ENCODE results near the gene GPR3.
"Not testable (repeated sequence)": the region's sequence is repeated elsewhere in the genome, so short reads cannot be mapped to it uniquely, and the experiment has no call there.

GPR3 gene

DNA sequence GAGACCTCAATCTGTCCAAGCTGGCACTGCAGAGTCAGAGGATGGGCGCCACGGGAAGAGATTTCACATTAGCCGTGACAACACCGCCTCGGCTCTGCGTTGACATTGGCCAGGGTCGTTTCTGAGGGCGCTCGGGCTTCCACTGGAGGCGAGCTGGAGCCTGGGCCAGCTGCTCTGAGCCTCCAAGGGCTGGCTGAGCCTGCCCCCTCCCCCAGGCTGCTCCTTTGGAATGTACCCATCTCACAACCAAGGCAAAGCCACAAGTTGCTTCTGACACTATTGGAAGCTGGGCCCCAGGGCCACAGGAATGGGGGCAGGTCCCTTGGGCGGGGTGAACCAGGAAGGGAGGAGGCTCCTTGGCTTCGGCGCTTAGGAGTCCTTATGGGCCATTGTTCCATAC, 12.7 kb downstream of the GPR3 start:
- TF ChIP-seq ELF4 (IDR thresholded peaks at IDR 0.05) (no peak), TARDBP (IDR thresholded peaks at IDR 0.05) (no peak), NFRKB (IDR thresholded peaks at IDR 0.05) (no peak), SP1 (IDR thresholded peaks at IDR 0.05) (no peak), ARNT (IDR thresholded peaks at IDR 0.05) (no peak), FOXA1 (IDR thresholded peaks at IDR 0.05) (no peak), BHLHE40 (IDR thresholded peaks at IDR 0.05; ENCODE audit: borderline replicate concordance) (no peak), PKNOX1 (IDR thresholded peaks at IDR 0.05) (no peak)
- no peak for DNase-seq (ENCODE audit: extremely low spot score)
- ChIA-PET CTCF (interaction anchor here (1.0 to 1.5 kb wide), 3 partner anchors 23 to 200 kb away, joined by 3 to 4 read pairs (median 3); no protein-coding TSS in a partner anchor), POLR2A (no interaction called here)

GRCh38 chr1:27405598-27406361, 13.4 kb downstream of the GPR3 start:
- POLR2A ChIA-PET; DNase-seq (ENCODE audit: extremely low spot score): not testable (repeated sequence)
- CTCF ChIA-PET: interaction anchor here (0.9 to 1.5 kb wide), 4 partner anchors 22 to 199 kb away, joined by 3 to 5 read pairs (median 4); no protein-coding TSS in a partner anchor

DNA sequence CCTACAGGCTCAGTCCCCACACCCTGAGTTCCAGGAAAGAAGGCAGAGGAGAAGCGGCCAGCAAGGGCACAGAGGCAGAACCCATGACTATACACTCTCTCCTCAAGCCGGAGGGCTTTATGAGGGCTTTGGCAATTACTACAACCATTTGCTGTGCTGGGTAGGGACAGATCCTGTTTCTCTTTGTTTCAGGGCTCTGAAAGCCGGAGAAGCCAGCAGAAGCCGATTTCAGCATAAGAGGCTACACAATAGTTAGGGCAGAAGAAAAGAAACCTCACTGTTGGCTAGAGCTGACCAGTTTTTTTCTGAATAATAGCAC, 13.9 kb downstream of the GPR3 start:
- ChIA-PET POLR2A (no interaction called here), CTCF (interaction anchor here (0.9 kb wide), 1 partner anchor 46 kb away, joined by 5 read pairs; no protein-coding TSS in a partner anchor)
- no peak for DNase-seq (ENCODE audit: extremely low spot score)
- TF ChIP-seq ELF4 (IDR thresholded peaks at IDR 0.05) (no peak), ZNF384 (IDR thresholded peaks at IDR 0.05) (no peak)

- CTCF ChIA-PET; POLR2A ChIA-PET; DNase-seq (ENCODE audit: extremely low spot score): not testable (repeated sequence)
Observed at GRCh38 chr1:27406791-27407190, 14.4 kb downstream of the GPR3 start.

GRCh38 chr1:27408151-27408550, 15.7 kb downstream of the GPR3 start:
- TF ChIP-seq FOXA1 (IDR thresholded peaks at IDR 0.05) (no peak), TARDBP (IDR thresholded peaks at IDR 0.05) (no peak), SP1 (IDR thresholded peaks at IDR 0.05) (no peak), FOXK2 (IDR thresholded peaks at IDR 0.05) (no peak), CTBP1 (IDR thresholded peaks at IDR 0.05; ENCODE audit: borderline replicate concordance) (no peak), L3MBTL2 (conservative IDR thresholded peaks at IDR 0.05) (no peak), SUZ12 (IDR thresholded peaks at IDR 0.05) (no peak), NFRKB (IDR thresholded peaks at IDR 0.05) (no peak), PKNOX1 (IDR thresholded peaks at IDR 0.05) (no peak)
- ChIA-PET POLR2A (no interaction called here), CTCF (no interaction called here)
- DNase-seq (ENCODE audit: extremely low spot score): no peak

DNA sequence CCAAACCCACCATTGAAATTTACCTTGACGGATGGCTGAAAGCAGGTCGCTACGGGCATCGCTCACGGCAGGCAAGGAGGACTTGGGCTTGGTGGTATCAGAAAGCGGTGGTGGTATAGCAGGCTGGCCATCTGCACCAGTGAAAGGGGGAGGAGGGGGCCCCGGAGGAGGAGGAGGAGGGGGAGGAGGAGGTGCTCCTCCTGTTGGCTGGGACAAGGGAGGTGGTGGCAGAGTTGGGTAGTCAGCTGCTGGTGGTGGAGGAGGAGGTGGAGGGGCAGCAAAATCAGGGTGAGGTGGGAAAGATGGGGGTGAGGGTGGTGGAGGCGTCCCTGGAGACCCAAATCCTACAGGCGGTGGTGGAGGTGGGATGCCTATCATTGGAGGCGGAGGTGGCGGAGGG, 17.2 kb downstream of the GPR3 start:
- CTCF ChIA-PET: no interaction called here
- POLR2A ChIA-PET: no interaction called here
- no peak for DNase-seq (ENCODE audit: extremely low spot score)
- TF ChIP-seq SP1 (IDR thresholded peaks at IDR 0.05) (no peak), FOXA1 (IDR thresholded peaks at IDR 0.05) (no peak), ELF4 (IDR thresholded peaks at IDR 0.05) (no peak), HDGF (IDR thresholded peaks at IDR 0.05; ENCODE audit: borderline replicate concordance) (no peak), ZNF384 (IDR thresholded peaks at IDR 0.05) (no peak), LEF1 (IDR thresholded peaks at IDR 0.05; ENCODE audit: borderline replicate concordance) (no peak), L3MBTL2 (conservative IDR thresholded peaks at IDR 0.05) (no peak)

- POLR2A ChIA-PET: interaction anchor here (1.2 kb wide), 1 partner anchor 80 kb away, joined by 5 read pairs; the partner anchor contains the start of gene WASF2
- TF ChIP-seq FOXA1 (IDR thresholded peaks at IDR 0.05) (no peak), FOXK2 (IDR thresholded peaks at IDR 0.05) (no peak), LEF1 (IDR thresholded peaks at IDR 0.05; ENCODE audit: borderline replicate concordance) (no peak), BHLHE40 (IDR thresholded peaks at IDR 0.05; ENCODE audit: borderline replicate concordance) (no peak), PKNOX1 (IDR thresholded peaks at IDR 0.05) (no peak), HDGF (IDR thresholded peaks at IDR 0.05; ENCODE audit: borderline replicate concordance) (no peak), FOXM1 (IDR thresholded peaks at IDR 0.05; ENCODE audit: borderline replicate concordance) (no peak), CTBP1 (IDR thresholded peaks at IDR 0.05; ENCODE audit: borderline replicate concordance) (no peak), SUZ12 (IDR thresholded peaks at IDR 0.05) (no peak), ZNF384 (IDR thresholded peaks at IDR 0.05) (no peak), TARDBP (IDR thresholded peaks at IDR 0.05) (no peak), SP1 (IDR thresholded peaks at IDR 0.05) (no peak), ARNT (IDR thresholded peaks at IDR 0.05) (no peak), L3MBTL2 (conservative IDR thresholded peaks at IDR 0.05) (no peak), ELF4 (IDR thresholded peaks at IDR 0.05) (no peak)
- no peak for DNase-seq (ENCODE audit: extremely low spot score)
- CTCF ChIA-PET: no interaction called here
Observed at GRCh38 chr1:27410709-27411108, 18.3 kb downstream of the GPR3 start.

Measured in HEK293T (cell line).